Ovary (tissue), 3 donors: ENCODE measurements around the gene SERPINF2.

Experiments
- CTCF ChIP-seq, 3 donors: fragments of 450-650 bp in 2 of 3; fragments of 200-600 bp in 1 of 3; IDR thresholded peaks; one replicate each; pipeline versions ENCODE4 v1.5.1 to v1.8.0; 2016 to 2022; ENCODE audit warnings: antibody characterized with exemption in 3 of 3, mild to moderate bottlenecking in 1 of 3
- EP300 ChIP-seq: sonication (generic); formaldehyde crosslinking; IDR thresholded peaks from one replicate; pipeline ENCODE4 v1.6.1; 2017; ENCODE audit warnings: antibody characterized with exemption
- donor health status: DM: no; HTN: no; CAD: no.

- TF ChIP-seq CTCF (IDR thresholded peaks at IDR 0.05) (no peak), EP300 (no peak)
These were observed 17.6 kb upstream of the SERPINF2 start for GRCh38 chr17:1724869-1725641.
